Nephron progenitor cell (in vitro differentiated cells): ENCODE results near the gene MMP15.
"Not testable (repeated sequence)": the region's sequence is repeated elsewhere in the genome, so short reads cannot be mapped to it uniquely, and the experiment has no call there.

ENCODE experiments used
- DNase-seq: peaks from one replicate; pipeline ENCODE4 v3.0.0; 2021
- H3K27ac Mint-ChIP-seq: 2 replicates; pipeline ENCODE4 v1.8.0; 2021; ENCODE audit warnings: mild to moderate bottlenecking, moderate library complexity, mixed read lengths
- H3K27me3 Mint-ChIP-seq: 2 replicates; pipeline ENCODE4 v1.8.0; 2021; ENCODE audit warnings: mild to moderate bottlenecking, low read depth, mixed read lengths; ENCODE audit not compliant: poor library complexity
- H3K36me3 Mint-ChIP-seq: 2 replicates; pipeline ENCODE4 v1.8.0; 2021; ENCODE audit warnings: low read depth, mixed read lengths
- H3K4me1 Mint-ChIP-seq: 2 replicates; pipeline ENCODE4 v1.8.0; 2021; ENCODE audit warnings: mixed read lengths
- H3K4me3 Mint-ChIP-seq: 2 replicates; pipeline ENCODE4 v1.8.0; 2021; ENCODE audit warnings: mild to moderate bottlenecking, moderate library complexity, mixed read lengths
- H3K9me3 Mint-ChIP-seq: 2 replicates; pipeline ENCODE4 v1.8.0; 2021; ENCODE audit warnings: mild to moderate bottlenecking, moderate library complexity, mixed read lengths
- CTCF ChIP-seq: fragments of 200-600 bp; sonication (generic); IDR thresholded peaks from 2 replicates; pipeline ENCODE4 v1.5.0; 2021; ENCODE audit warnings: antibody characterized with exemption

MMP15 gene

GRCh38 chr16:58057784-58058183, 32.2 kb downstream of the MMP15 start:
- H3K36me3 Mint-ChIP-seq, result no peaks in the 10 kb centered on the region

GRCh38 chr16:58062821-58063220, 37.3 kb downstream of the MMP15 start:
- Mint-ChIP-seq H3K4me1 (peaks cover 14% of the 10 kb centered on the region), H3K27ac (peak overlapping the region; percentile 81), H3K27me3 (peaks cover 8% of the 10 kb centered on the region), H3K36me3 (no peaks in the 10 kb centered on the region), H3K9me3 (no peaks in the 10 kb centered on the region), H3K4me3 (no peak overlapping the region)
- no peak for TF ChIP-seq CTCF
- no peak for DNase-seq

More at GRCh38 chr16:58057784-58058183, 32.2 kb downstream of the MMP15 start:
- H3K9me3 Mint-ChIP-seq, result no peaks in the 10 kb centered on the region
- no peak overlapping the region for H3K4me3 Mint-ChIP-seq
- H3K27ac Mint-ChIP-seq, result no peak overlapping the region
- TF ChIP-seq CTCF, result no peak
- H3K27me3 Mint-ChIP-seq, result peaks cover 6% of the 10 kb centered on the region
- peaks cover 8% of the 10 kb centered on the region for H3K4me1 Mint-ChIP-seq
- DNase-seq, result no peak

GRCh38 chr16:58063377-58064076, 38.0 kb downstream of the MMP15 start:
- peaks cover 10% of the 10 kb centered on the region for H3K27me3 Mint-ChIP-seq
- TF ChIP-seq CTCF, result no peak
- H3K4me3 Mint-ChIP-seq, result peak overlapping the region; percentile 25
- no peaks in the 10 kb centered on the region for H3K9me3 Mint-ChIP-seq
- H3K27ac Mint-ChIP-seq, result peak overlapping the region; percentile 98
- no peak for DNase-seq
- H3K4me1 Mint-ChIP-seq, result peaks cover 14% of the 10 kb centered on the region
- no peaks in the 10 kb centered on the region for H3K36me3 Mint-ChIP-seq

GRCh38 chr16:58070585-58070984, 45.0 kb downstream of the MMP15 start:
- DNase-seq, result no peak
- Mint-ChIP-seq H3K9me3 (peaks cover 16% of the 10 kb centered on the region), H3K4me1 (no peaks in the 10 kb centered on the region), H3K4me3 (no peak overlapping the region), H3K27ac (no peak overlapping the region), H3K36me3 (no peaks in the 10 kb centered on the region), H3K27me3 (peaks cover 10% of the 10 kb centered on the region)
- no peak for TF ChIP-seq CTCF

GRCh38 chr16:58072134-58072533, 46.6 kb downstream of the MMP15 start:
- H3K27me3 Mint-ChIP-seq, result peaks cover 10% of the 10 kb centered on the region
- H3K4me3 Mint-ChIP-seq, DNase-seq, H3K4me1 Mint-ChIP-seq, H3K36me3 Mint-ChIP-seq, H3K27ac Mint-ChIP-seq: not testable (repeated sequence)
- H3K9me3 Mint-ChIP-seq, result peaks cover 29% of the 10 kb centered on the region

- not testable (repeated sequence) for H3K4me3 Mint-ChIP-seq, H3K27me3 Mint-ChIP-seq, DNase-seq, H3K27ac Mint-ChIP-seq, H3K36me3 Mint-ChIP-seq, H3K4me1 Mint-ChIP-seq
- peaks cover 39% of the 10 kb centered on the region for H3K9me3 Mint-ChIP-seq
These were observed 47.5 kb downstream of the MMP15 start for GRCh38 chr16:58073086-58073485.

- Mint-ChIP-seq H3K9me3 (peaks cover 41% of the 10 kb centered on the region), H3K27me3 (peaks cover 4% of the 10 kb centered on the region), H3K4me1 (no peaks in the 10 kb centered on the region), H3K27ac (no peak overlapping the region), H3K36me3 (peaks cover 4% of the 10 kb centered on the region), H3K4me3 (no peak overlapping the region)
- TF ChIP-seq CTCF, result no peak
- no peak for DNase-seq
These were observed 49.1 kb downstream of the MMP15 start for GRCh38 chr16:58074657-58075056.
